ENCODE results near the gene HDGF.

The HDGF gene

DNA sequence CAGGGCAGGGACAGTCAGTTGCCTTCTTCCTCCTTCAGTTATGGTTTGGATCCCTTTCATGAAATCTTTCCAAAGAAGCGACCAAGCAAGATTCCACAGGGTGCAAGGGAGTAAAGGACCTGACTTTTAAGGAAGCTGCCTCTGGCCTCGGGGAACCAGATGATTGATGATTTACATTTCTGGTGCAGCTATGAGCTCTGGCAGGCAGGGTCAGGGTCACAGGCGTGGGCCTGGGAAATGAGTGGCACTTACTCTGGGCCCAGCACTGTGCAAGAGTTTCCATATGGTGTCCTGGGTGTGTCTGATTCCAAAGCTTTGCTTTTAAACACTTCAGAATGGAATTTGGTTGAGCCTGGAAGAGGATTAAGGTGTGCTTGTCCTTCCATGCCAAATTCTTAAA is 38.8 kb downstream of the HDGF start:
- DNase-seq = no peak

DNA sequence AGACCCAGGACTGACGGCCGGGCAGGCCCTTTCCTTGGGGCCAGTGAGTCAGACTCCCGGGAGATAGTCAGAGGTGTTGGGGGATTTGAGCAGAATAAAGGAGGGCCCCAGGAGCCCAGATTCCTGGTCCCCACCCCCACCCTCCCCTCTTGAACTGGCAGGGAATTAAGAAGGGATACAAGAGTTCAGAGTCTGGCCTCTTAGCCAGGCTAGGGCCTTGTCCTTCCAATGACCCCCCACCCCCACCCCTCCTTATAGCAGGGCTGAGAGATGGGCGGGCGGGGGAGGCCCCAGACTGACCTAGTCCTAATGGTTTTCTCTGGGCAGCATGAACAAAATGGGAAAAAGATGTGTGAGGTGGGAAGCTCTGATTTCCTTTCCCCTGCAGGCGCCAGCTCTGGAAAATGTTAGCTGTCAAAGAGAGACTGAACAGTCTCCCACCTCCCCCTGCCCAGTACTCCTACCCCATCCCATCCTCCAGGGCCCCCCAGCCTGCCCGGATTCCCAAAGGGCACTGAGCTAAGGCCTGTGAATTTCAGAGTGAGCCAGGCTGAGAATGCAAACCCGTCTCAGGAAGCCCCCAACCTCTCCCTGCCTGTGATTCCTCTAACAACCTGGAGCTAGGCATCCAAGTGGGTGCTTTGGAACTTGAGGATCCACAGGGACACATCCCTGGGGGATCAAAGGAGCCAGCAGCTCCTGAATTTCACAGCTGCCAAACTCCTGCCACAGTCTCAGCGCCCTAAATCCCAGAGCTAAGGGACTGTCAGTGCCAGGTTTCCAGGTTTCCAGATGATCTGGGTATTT is 40.3 kb downstream of the HDGF start:
- DNase-seq = no peak

DNA sequence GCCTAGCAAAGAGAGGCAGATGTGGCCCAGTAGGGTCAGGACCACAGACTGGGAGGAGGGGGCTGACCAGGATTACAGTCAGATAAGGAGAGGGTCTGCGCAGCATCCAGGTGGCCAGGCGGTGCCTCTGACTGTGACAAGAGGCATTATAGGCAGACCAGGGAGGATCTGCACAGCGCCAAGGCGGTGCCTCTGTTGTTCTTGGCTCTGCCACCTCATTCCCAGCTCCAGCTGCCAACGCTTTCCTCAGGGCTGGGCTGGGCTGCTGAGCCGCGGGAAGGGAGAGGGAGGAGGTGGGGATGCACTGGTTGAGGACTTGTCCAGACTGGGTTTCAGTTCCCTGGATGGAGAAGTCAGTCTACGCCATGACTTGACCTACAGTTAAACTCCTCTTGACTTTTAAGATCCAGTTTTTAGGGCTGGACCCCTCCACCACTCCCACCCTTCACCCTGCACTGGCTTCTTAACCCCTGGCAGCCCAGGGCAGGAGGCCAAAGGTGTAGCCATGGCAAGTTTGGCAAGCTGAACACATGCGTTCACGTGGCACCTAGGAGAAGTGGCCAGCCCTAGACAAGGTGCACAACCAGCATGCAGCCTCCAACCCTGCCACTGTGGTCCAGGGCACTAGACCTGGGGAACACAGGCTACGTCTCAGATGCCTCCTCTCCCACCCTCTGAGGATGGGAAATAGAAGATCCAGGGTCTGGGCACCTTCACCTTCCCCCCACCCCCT is 41.6 kb downstream of the HDGF start:
- no peak for DNase-seq

DNA sequence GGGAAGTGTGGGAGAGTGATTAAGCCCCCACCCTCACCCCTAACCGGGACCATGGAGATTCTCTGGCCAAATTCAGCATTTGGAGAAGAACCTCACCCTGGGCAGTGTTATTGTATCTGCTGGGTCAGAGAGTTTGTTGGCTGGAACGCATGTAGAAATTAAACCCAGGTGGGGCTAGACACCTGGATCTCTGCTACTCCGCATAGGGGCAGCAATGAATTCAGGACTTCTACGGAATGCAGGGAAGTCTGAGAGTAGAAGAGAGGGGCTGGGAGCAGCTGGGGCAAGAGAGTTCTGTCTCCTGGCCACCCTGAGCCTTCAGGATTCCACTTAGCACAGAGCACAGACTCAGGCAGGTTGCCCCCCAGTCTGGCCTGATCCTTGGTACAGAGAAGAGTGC is 42.4 kb downstream of the HDGF start:
- DNase-seq = no peak

DNA sequence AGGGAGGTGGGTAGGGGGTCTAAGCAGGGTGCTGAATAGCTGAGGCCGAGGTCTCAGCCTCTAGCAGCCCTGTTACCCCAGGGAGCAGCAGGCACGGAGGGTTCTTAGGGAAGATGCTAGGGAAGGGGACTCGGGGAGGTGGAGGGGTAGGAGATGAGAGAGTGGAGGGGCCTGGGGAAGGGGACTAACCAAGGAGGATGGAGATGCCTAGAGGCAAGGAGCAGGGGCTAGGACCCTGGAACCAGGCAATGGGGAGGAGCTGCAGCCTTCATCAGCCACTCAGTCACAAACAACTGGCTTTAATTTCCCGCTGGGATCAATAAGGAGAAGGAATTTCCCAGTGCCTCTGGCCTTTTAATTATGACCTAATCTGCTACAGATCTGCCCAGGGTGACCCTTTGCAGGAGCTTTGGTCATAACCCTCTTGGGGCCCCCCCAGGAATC is 43.2 kb downstream of the HDGF start:
- no peak for DNase-seq

DNA sequence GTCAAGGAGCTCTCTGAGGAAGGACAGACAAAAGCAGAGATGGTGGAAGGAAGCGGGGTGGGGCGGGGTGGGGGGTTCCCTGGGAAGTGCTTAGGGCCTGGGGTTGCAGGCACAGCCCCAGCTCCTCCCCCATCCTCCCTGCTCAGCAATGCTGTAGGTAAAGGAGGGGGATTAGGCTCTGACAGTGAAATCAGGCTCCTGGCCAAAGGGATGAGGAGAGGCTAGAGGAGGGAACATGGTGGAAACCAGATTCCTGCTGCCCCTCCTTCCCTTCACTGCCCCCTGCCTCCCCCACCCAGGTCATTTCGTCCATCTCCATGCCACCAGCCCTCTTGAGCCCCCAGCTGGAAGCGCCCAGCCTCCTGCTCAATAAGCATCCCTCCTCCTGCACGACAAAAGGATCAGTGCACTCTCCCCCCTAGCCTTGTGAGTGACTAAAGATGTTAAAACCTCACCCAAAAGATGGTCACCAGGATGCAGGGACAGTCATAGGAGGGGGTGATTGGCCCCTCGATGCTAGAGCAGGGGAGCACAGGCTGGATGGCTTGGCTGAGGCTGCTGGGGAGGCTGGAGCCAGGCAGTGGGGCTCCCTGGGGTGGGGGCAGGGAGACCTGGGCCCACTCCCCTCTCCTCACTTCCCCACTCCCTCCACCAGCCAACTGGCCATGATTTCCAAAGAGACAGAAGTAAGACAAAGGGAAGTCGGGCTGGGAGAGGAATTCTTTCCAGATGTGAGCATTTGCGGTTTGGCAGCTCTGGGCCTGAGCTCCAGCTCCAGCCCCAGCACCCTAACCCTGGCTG is 43.9 kb downstream of the HDGF start:
- no peak for DNase-seq

DNA sequence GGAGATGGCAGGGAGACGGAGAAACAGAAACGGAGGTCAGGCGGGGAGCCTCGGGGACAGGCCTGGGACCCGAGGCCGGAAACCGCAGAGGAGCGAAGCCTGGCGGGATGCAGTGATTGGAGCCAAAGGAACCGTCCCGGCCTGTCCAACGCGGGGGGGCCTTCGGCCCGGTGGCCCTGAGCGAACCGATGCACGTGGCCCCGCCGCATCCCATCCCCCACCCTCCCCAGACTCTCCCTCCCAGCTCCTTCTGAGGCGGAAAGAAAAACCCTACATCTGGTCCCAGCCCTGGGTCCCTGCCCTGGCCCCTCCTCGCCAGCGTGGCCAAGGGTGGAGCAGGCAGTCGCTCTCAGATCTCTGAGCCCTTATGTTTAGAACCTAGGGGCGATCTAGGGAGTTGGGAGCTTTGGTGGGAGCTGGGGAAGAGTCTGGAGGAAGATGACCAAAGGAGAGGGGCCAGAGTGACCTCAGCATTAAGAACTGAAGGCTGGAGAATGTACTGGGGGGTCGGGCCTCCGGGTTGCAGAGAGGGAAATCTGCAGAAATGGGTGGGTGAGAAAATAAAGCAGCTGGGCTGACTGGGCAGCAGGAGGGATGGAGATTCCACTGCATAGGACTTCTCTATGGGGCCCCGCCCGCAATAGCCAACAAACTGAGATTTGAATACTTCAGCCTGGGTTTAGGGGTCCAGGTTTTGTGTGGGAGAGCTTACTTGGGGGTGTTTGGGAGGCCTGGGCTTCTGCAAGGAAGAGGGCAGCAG is 44.6 kb downstream of the HDGF start:
- DNase-seq = peak; percentile 49

DNA sequence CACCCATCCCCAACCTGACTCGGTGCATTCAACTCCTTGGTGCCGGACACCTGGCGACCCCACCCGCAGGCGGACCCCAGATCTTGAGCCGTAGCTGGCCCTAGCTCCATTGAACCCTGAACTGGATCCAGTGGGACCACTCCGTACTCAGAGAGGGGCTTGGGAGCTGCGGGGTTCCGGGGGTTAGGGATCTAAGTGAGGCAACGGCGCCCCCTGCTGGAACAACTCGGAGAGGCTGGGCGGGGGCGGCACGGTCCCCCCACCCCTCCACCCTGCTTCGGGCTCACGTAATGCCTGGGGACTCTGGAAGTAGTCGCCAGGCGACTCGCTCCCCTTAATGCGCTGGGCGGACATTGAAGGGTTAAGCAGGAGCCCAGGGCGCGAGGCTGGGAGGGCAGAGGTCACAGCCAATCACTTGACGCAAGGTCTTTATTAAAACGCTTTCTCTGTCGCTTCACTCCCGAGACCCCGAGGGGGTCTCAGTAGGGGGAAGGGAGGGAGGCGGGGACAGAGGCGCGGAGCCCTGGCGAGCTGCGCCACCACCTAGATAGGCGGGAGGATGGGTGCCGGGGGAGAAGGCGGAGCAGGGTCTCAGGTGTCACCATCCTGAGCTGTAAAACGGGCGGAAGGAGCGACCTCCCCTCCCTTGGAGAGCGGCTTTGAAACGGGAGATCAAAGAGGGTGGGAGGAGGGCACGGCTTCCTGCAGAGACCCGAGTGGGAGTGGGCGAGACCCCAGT is 45.4 kb downstream of the HDGF start:
- DNase-seq = peak; percentile 82

DNA sequence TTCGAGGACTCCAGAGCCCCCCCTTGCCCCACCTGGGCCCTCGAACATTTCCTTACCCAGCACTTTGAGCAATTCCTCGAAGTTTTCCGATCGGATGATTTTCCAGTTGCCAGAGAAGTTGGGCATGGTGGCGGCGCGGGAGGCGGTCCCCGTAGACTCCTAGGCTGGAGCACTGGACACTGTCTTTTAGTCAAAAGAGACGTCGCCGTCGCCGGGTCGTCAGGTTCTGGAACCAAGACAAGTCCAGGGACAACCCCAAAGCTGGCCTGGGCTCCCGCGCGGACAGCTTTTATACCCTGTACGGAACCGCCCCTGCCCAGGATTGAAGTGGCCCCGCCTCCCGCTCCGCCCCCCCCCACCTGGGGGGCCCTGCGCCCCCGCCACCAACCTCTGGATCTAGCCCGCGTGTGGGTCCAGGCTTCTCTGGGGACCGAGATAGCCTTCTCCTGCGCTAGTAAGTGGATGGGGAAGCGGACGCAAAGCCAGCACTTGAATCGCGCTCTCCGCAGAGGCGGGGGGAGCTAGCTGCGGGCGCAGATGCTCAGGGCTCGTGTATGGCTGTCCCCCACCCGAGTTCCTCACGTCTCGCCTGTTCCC is 46.1 kb downstream of the HDGF start, which contains the start of gene CRABP2:
TSS of gene CRABP2 (minus strand) at position 263 of the 597 bp plus-strand sequence. CDS start at position 126, 137 bp downstream.
- peak; percentile 50 for DNase-seq

DNA sequence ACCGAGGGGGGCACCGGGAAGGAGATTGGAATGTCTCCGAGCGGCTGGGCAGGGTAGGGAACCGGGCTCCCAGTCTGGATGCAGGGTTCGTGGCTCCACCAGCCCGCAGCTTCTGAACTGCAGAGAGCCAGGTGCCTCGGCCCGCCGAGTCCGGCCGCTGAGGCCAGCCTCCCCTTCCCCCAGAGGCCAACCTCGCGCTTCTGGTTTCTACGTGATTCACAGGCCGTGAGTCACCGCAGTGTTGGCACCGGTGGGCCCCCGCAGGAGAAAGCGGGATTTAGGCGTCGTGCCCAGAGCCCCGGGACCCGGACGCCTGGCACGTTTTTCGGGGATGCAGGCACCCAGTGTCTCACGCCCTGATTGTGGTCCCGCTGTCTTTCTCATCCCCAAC is 46.5 kb downstream of the HDGF start:
- peak; percentile 59 for DNase-seq

DNA sequence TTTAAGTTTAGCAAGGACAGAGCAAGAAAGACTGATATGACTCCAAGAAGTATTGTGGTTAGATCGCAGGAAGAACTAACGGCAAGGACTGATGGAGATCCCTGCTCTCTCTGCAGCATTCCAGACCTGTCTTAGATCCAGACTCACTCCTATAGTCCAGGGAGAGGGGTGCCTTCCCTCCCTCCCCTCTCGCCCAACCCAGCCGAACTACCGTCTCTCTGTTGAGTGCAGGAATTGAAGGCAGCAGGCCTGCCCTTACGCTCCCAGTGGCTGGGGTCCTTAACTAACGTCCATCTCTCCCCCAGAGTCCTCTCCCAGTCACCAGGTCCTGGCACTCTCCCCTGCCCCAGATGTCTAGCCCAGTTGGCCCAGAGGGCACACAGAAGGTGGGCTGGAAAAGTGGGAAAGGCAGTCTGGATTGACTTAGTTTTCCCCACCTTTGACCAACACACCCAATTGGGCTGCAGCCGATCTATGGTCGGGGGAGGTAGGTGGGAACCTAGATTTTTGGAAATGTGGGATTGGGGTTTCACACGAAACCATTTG is 47.2 kb downstream of the HDGF start:
- no peak for DNase-seq

DNA sequence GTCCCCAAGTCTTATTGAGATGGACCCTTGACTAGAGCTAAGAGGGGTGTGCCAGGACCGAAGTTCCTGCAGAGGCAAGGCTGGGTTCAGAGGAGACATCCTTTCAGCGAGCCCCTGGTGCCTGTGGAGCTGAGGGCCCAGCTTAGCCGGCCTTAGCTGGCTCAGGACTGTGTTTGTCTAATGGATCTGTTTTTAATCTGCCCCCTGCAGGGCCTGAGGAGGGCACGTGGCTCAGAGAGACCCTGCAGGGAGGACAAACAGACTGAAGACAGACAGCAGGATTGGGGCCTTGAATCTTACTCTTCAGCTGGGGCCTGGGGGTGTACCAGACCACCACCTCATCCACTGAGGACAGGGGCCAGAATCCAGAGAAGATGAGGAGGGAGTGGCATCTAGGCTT is 47.7 kb downstream of the HDGF start:
- no peak for DNase-seq

DNA sequence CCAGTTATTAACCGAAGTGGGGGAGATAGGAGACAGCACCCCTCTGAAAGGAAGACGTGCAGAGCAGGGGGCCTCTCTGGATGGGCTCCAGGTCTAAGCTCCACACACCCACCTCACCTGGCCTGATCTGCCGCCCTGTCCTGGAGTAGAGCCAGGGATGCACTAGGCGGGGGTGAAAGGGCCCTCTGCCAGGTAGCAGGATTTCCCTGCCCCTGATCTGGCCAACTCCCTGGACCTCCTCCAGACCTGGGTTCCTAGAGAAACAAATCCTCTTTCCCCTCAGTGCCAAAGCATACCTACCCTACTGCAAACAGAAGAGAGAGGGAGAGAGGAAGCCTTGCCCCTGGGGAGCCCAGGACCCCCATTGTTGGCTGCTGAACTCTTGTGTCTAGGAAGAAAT is 48.1 kb downstream of the HDGF start:
- no peak for DNase-seq

DNA sequence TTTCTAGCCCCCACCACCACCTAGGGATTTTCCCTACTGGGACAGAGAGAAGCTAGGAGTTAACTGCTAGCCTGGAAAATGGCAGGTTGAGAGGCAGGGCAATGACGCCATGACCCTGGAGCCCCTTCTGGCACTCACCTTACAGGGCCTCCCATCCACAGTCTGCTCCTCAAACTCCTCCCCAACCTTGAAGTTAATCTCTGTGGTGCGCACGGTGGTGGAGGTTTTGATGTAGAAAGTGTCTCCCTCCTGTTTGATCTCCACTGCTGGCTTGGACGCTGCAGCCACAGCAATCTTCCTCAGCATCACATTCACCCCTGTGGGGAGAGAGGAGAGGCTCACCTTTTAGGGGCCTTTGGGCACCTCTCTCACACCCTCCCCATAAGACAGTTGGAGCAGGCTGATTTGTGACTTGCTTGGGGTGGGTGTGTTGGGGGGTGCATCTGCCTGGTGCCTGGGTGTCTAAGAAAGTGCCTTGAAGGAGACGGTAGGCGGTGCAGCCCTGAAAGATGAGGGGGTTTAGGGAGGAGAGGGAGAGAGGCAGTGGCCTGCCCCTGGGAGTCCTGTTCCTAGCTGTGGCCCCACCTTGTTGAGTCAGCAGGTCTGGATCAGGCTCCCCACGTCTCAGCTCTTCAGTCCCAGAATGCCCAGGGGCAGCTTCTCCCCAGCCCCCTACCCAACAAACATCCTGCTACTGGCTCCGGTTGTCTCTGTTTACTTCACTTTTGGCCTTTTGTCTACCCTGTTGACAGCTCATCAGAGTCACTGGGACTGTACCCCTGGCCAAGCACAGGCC is 50.5 kb downstream of the HDGF start:
- no peak for DNase-seq

DNA sequence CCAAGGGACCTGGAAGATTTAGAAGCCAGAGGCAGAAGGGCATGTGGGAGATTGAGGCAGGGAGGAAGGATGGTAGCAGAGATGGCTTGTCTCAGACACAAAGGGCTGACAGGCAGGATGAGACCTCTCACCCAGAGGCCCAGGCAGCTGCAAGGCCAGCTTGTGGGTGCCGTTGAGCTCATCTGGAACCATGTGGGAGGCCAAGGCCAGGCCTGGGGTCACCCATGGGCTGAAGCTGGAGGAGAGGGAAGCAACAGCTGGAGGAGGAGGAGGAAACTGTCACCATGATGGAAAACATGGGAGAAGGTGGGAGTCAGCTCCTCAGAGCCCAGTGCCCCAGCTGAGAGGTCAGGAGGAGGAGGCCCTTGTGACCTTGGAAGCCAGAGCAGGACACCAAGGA is 52.5 kb downstream of the HDGF start:
- DNase-seq = no peak

DNA sequence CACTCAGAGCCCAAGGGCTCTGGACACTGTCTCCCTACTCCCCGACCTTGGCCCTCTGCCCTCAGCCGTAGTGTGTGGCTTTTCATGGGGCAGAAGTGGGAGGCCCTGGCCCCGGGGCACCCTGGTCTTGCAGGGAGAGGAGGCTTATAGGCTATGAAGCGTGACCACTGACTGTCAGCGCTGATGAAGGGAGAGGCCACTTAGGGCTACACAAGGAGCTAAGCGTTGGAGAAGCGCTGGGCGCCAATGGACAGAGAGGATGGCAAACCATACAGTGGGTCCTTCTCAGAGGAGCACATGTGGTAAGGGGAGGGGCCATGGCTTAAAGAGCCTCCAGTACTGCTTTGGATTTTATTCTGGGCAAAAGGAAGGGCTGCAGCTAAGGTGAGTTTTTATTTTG is 54.0 kb downstream of the HDGF start:
- DNase-seq = no peak

DNA sequence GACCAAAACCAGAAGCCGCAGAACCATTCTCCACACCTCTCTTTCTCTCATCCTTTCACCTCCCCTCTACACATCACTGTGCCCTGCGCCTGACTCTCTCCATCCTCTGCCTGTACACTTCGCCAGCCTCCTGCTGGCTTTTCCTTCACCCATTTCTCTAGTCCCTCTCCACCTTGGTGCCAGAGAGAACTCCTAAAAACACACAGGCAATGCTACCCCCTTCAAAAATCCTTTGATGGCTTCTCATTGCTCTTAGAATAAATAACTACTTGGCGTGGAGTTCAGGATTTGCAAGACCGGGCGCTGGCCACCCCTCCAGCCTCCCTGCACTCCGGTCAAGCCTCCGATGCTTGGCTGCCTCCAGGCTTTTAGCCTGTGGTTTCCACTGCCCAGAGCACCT is 54.7 kb downstream of the HDGF start:
- DNase-seq = no peak

DNA sequence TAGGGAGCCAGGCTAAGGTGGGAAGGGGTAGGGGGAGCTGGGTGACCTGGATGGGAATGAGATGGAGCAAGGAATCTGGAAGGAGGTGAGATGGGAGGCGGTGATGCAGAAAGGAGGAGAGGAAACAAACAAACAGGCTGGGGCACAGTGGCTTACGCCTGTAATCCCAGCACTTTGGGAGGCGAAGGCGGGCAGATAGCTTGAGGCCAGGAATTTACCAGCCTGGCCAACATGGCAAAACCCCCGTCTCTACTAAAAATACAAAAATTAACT is 56.8 kb downstream of the HDGF start:
- DNase-seq = no peak

DNA sequence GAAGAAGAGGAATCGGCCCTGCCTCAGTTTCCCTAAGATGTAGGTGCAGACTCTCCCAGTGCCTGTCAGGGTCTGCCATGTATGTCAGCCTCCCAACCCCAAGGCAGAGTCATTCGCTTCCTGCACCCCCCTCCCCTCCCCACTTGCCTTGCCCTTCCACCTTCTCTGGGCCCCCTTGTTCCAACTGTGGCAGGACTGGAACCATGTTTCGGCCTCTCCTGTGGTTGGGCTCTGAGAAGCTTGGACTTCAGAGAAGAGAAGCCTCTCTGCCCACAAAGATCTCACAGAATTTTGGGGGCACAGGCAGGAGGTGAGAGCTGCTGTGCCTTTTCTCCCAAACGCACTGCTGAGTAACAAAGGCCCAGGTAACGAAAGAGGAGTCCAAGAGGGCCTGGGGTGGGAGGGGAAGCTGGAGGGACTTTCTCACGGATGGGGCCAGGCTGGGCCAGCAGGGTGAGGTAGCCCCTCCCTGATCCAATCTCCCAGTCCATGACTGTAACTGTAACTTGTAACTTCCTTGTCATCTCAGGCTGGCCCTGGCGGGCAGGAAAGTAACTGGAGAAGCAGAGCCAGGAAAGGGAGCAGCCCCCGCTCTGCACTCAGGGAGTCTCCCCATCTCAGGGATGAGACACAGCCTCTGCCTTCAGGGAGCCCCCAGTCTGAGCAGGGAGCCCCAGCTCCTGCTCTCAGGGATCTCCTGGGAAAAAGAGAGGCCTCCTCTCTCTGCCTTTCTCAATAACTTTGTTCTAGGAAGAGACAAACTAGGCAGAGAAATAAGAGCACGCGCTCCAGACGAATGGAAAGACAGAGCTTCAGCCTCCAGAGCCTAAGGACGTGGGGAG is 57.4 kb downstream of the HDGF start:
- no peak for DNase-seq

All from CD4-positive, alpha-beta T cell treated with Interleukin-17A for 4 hours (primary cell).